NCI-H1436 (cell line): ENCODE results near the gene CMTM4.
"Not testable (repeated sequence)": the region's sequence is repeated elsewhere in the genome, so short reads cannot be mapped to it uniquely, and the experiment has no call there.

Source experiments
- DNase-seq: peaks from one replicate; lab custom pipeline; 2025; lab: John Stamatoyannopoulos, UW

The CMTM4 gene

DNA sequence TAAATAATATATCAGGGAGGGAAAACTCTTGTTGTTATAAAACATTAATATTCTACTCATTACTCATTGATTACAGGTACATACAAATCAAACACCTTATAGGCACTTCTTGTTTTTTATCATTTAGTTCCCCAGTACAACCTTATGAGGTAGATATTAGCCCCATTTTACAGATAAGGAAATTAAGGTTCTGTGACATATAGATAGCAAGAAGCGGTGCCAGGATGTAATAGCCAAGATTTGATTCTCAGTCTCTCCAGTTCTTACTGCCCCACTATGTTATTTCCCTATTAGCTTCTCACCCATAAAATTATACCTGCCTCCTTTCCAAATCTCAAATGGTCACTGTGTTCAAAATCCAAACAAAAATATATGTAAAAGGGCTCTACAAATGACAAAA lies 55.2 kb downstream of the CMTM4 start:
- DNase-seq, result no peak

GRCh38 chr16:66640724-66641314 lies 55.7 kb downstream of the CMTM4 start:
- DNase-seq, result no peak

DNA sequence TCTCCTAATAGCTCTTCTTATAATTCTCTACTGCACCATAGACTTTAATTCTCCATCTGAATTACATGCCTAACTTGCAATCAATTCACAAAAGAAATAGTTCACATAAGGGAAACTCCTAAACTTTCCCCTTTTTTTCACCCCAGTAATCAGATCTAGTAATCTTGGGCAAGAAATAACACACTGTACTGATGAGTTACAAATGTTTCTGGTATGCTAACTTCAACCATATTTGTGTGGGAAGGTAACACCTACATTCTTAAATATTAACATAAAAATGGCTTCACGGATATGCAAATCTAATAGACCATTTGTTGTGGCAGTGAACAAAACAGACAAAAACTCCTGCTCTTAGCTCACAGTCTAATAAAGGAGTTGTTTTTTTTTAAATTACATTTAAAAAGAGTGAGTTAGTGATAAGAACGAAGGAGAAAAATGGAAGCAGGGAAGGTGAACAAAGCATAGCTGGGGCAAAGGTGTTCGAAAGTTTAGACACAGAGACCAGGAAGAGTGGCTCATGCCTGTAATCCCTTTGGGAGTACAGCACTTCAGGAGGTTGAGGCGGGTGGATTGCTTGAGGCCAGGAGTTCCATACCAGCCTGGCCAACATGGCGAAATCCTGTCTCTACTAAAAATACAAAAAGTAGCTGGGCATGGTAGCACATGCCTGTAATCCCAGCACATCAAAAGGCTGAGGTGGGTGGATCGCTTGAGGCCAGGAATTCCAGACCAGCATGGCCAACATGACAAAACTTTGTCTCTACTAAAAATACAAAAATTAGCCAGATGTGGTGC lies 57.3 kb downstream of the CMTM4 start:
- no peak for DNase-seq

DNA sequence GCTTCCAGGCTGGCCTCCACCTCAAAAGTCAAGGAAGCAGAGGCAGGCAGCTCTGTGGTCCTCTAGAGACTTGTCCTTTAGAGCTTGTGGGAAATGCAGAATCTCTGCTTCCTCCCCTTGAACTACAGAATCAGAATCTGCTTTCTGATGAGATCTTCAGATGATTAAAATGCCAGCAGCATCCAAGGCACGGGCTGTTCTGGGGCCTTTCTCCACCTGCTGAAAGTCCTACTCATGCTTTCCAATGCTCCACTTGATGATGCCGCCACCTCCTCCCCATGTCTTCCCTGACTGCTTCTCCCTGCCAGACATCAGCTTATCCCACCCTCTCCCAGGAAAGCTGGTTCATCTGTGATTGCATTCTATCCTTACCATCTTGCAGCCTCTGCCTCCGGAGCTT lies 58.7 kb downstream of the CMTM4 start:
- DNase-seq, result no peak

DNA sequence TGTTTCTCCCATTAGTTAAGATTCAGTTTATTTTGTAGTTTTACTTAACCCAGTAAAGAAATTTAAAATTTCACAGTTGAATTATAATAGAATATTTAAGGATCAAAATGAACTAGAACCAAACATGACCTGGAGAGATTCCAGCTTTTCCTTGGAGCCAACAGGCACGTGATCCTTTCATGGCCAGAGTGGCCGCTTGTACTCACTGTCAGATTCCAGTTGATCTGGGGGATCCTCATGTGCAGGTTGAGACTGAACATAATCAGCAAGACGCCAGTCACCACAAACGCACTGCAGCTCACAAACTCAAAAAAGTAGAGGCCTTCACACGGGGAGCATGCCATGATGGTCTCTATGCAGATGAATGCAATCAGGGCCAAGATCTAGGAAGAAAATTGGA lies 60.3 kb downstream of the CMTM4 start:
- no peak for DNase-seq

GRCh38 chr16:66635406-66635805 lies 61.1 kb downstream of the CMTM4 start:
- no peak for DNase-seq

DNA sequence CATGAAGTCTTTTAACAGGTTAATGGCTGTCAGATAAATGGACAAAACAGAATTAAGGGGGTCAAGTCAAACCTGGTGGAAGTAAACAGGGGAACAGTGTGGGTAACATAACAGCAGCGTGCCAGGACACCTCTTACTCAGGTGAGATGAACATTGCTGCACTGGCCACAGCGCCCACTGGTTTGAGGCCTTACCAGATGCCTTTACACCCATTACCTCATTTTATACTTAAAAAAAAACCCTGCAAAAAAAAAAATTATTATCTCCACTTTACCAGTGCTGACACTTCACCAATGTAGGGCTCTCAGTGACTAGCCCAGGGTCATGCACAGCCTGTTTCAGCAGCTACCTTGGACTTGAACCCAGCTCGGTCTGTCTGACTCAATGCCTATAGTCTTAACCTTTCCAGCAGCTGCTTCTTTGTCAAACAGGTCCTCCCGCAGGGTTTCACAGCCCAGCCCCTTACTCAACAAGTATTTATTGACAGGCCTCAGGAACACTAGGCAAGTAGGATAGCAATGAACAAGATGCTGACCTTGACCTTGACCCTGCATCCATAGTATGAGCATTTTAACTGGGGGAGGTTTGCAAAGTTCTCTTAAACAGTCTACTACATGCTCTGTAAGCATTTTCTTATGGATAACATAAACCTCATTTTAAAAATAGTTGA lies 61.9 kb downstream of the CMTM4 start:
- DNase-seq, result no peak

- not testable (repeated sequence) for DNase-seq
Measured at GRCh38 chr16:66631558-66631957, 65.0 kb downstream of the CMTM4 start.

GRCh38 chr16:66630561-66631260 lies 65.8 kb downstream of the CMTM4 start:
- DNase-seq, result not testable (repeated sequence)

DNA sequence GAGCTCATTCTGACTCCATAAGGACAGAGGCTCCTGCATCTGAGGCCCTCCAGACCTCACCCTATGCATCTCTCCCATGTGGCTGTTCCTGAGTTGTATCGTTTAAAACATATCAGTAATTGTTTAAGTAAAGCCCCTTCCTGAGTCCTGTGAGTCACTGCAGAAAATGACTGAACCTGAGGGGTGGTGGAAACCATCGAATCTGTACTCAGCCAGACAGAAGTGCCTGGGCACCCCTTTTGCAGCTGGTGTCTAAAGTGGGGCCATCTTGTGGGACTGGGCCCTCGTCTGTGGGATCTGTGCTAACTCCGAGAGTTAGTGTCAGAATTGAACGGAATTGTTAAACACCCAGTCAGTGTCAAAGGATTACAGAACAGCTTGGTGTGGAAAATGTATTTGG lies 66.7 kb downstream of the CMTM4 start:
- DNase-seq, result no peak

- DNase-seq, result not testable (repeated sequence)
Measured at GRCh38 chr16:66627611-66628378, 68.7 kb downstream of the CMTM4 start.

DNA sequence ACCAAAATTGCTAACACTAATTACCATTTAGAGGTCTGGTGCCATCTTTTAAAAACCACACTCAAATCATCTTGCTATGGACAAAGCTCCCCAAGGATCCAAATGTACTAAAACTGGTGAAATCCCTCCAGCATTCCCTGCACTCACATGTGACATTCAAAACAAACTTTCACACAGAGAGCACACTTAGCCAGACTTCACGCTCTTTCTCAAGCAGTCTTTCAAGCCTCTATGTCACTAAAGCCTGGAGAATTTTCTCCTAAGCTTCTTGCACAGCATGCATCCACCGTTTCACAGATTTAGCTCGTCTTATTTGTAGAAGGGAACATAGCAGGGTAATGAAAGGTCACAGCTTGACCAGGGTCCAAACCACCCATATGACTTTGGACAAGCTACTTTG lies 72.8 kb downstream of the CMTM4 start:
- no peak for DNase-seq

DNA sequence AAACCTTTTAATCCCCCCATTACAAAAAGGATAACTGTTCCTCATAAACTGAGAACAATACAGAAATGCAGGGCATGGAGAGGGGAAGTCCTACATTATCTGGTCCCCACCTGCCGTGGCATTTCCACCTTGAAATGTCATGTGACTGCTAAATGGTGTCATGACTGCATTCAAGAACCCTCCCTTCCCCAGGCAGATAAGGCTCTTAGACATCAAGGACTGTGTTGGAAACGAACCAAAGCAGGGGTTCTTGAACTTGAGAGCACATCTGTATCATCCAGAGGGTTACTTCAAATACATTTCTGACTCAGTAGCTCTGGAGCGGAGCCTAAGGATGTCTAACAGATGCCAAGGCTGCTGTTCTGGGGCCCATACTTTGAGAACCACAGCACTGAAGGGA lies 73.7 kb downstream of the CMTM4 start:
- DNase-seq, result no peak

DNA sequence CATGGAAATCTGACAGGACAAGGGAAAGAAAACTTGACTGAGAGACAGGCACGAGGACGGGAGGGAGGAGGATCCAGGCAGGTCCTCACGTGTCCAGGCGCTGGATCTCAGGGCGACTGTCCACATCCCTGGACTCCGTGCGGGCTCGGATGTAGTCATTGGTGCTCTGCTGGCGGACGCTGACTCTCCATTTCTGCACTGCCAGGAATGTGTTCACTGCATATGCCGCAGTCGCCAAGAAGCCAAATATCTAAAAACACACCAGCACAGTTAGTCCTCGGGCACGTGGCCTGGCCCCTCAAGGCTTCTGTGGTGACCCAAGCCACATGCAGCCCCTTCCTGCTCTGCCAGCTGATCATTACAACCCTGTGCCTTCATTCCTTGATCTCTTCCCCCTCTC lies 74.6 kb downstream of the CMTM4 start:
- DNase-seq, result no peak

- no peak for DNase-seq
Measured at GRCh38 chr16:66620429-66620795, 76.1 kb downstream of the CMTM4 start.

- DNase-seq, result no peak
Measured at GRCh38 chr16:66619534-66620428, 76.8 kb downstream of the CMTM4 start.

DNA sequence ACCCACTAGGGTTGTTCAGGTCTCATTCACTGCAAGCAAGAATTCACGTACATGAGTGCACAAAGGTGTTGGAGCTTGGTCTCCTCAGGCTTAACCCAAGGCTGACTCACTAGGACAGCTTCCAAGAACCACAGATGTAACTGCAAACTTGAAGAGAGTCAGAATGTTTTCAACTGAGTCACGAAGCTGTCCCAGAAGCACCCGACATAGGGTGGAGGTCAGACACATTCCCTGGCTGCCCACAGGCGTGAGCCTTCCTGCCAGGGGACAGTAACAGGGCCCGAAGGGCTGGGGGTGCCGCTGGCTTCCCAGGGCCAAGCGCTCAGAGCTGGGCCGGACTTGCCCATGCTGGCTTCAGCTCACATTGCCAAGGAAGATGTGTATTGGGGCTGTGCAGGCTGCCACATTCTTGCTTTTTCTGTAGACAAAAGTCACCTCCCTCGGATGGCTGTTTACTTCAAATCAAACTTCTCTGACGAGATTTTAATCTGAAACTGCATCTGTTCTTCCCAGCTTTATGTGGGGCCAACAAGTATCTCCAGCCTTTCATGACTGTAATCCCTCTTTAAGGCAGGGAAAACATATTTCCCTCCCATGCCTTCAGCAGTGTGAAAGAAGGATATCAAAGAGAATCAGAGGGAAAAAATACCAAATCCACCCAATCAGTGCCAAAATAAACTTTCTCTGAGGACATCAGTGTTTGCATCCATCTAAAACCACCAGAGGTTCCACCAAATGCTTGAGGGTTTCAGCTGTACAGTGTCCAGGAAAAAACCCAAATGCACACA lies 77.8 kb downstream of the CMTM4 start:
- DNase-seq, result no peak

- DNase-seq, result no peak
Measured at GRCh38 chr16:66617728-66618127, 78.8 kb downstream of the CMTM4 start.

GRCh38 chr16:66617010-66617434 lies 79.5 kb downstream of the CMTM4 start:
- DNase-seq, result no peak

GRCh38 chr16:66616592-66616991 lies 80.0 kb downstream of the CMTM4 start:
- no peak for DNase-seq
